ENCODE data around the gene RAB7B. TPM values are rescaled to one million over a fixed set of nuclear protein-coding genes. Genes with fewer than 3 reads are reported as not detected.

The RAB7B gene
- total RNA-seq, 4 donors from 2014 or later: 6.0 to 37.2 (median 24.0) TPM

DNA sequence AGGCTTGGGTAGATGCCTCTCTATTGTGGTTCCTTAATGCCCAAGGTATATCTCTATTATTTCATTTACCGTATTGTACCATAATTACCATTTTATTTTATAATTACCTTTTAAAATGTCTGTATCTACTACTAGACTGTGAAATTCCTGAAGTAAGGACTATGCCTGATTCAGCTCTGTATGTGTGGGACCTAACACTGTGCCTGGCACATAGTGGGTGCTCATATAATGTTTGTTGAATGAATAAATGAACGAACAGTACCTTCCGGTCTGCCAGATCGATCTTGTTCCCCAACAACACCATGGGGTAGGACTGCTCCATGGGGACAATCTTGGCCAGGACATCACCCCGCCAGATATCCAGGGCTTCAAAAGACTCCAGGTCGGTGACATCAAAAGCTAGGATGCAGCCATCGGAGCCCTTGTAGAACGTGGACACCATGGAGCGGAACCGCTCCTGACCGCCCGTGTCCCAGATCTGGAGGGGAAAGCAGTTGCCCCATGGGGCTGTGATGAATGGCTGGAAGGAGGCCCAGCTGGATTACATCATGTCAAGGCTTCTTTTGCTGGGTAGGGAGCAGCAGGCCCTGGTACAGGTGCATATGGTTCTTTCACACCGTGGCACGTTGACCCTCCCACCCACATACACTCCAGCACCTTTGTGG lies 10.8 kb downstream of the RAB7B start:
- TF ChIP-seq CTCF (IDR thresholded peaks at IDR 0.05) (no peak), POLR2A (IDR thresholded peaks at IDR 0.05) (no peak)
- 91 to 93% methylated on average over 14 of the region's 14 CpGs for WGBS, 2 donors
- no peak overlapping the region for H3K4me3 ChIP-seq (ENCODE audit: low read depth, poor library complexity, severe bottlenecking)
- no peak for DNase-seq (ENCODE audit: low spot score in 2 of 2)
- intact Hi-C loops (cut with DNase I; ENCODE audit: low total_unique reads): no loop called here

GRCh38 chr1:205991237-205991636 lies 12.0 kb downstream of the RAB7B start:
- TF ChIP-seq CTCF (IDR thresholded peaks at IDR 0.05): no peak
- no peak for TF ChIP-seq POLR2A (IDR thresholded peaks at IDR 0.05)
- intact Hi-C loops (cut with DNase I; ENCODE audit: low total_unique reads): no loop called here
- no peak for DNase-seq (ENCODE audit: low spot score in 2 of 2)
- WGBS, 2 donors: 86 to 88% methylated on average over 4 of the region's 4 CpGs
- H3K4me3 ChIP-seq (ENCODE audit: low read depth, poor library complexity, severe bottlenecking): no peak overlapping the region

DNA sequence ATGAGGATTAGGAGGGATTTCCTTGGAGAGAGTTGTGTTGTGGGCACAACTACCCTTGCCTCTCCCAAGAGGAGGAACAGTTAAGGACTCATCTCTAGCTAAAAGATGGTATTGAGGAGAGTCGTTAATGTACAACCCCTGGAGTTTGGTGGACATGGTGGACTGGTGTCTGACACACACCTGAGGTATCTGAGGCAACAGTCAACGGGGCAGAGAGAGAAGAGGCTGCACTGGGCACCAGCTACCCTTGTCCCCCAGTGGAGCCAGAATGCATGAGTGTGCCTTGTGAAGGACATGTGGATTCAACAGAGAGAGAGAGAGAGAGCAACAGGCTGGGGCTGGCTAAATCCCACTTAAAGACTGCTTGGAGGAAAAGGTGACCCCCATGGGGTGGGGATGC lies 13.0 kb downstream of the RAB7B start:
- H3K4me3 ChIP-seq (ENCODE audit: low read depth, poor library complexity, severe bottlenecking): no peak overlapping the region
- intact Hi-C loops (cut with DNase I; ENCODE audit: low total_unique reads): no loop called here
- TF ChIP-seq POLR2A (IDR thresholded peaks at IDR 0.05): no peak
- no peak for TF ChIP-seq CTCF (IDR thresholded peaks at IDR 0.05)
- 87% methylated on average over 2 of the region's 2 CpGs for WGBS, 2 donors
- DNase-seq (ENCODE audit: low spot score in 2 of 2): no peak

GRCh38 chr1:205989786-205990185 lies 13.4 kb downstream of the RAB7B start:
- intact Hi-C loops (cut with DNase I; ENCODE audit: low total_unique reads): no loop called here
- no peak overlapping the region for H3K4me3 ChIP-seq (ENCODE audit: low read depth, poor library complexity, severe bottlenecking)
- WGBS, 2 donors: 76 to 85% methylated on average over 5 of the region's 5 CpGs
- DNase-seq (ENCODE audit: low spot score in 2 of 2): no peak
- TF ChIP-seq CTCF (IDR thresholded peaks at IDR 0.05) (no peak), POLR2A (IDR thresholded peaks at IDR 0.05) (no peak)

GRCh38 chr1:205988585-205988995 lies 14.6 kb downstream of the RAB7B start:
- no peak for TF ChIP-seq POLR2A (IDR thresholded peaks at IDR 0.05)
- no peak for TF ChIP-seq CTCF (IDR thresholded peaks at IDR 0.05)
- intact Hi-C loops (cut with DNase I; ENCODE audit: low total_unique reads): no loop called here
- WGBS, 2 donors: 31 to 52% methylated on average over 12 of the region's 12 CpGs
- DNase-seq (ENCODE audit: low spot score in 2 of 2): no peak
- H3K4me3 ChIP-seq (ENCODE audit: low read depth, poor library complexity, severe bottlenecking): no peak overlapping the region

- intact Hi-C loops (cut with DNase I; ENCODE audit: low total_unique reads): no loop called here
- DNase-seq (ENCODE audit: low spot score in 2 of 2): no peak
- TF ChIP-seq POLR2A (IDR thresholded peaks at IDR 0.05): no peak
- TF ChIP-seq CTCF (IDR thresholded peaks at IDR 0.05): no peak
- no peak overlapping the region for H3K4me3 ChIP-seq (ENCODE audit: low read depth, poor library complexity, severe bottlenecking)
- 36 to 49% methylated on average over 2 of the region's 2 CpGs for WGBS, 2 donors
Measured at GRCh38 chr1:205986861-205987260, 16.3 kb downstream of the RAB7B start.

Data from lower leg skin (tissue), 4 donors.